ENCODE data around the gene UBAC2. TPM values are rescaled to one million over a fixed set of nuclear protein-coding genes. Genes with fewer than 3 reads are reported as not detected.

Gene UBAC2
- total and polyA plus RNA-seq, 2 of the 4 experiments (the other 2 are of a cell fraction), result 20.8 to 36.3 TPM

- Histone ChIP-seq H4K5ac (ENCODE audit: low read depth, low read length) (no peak overlapping the region), H3K9ac (ENCODE audit: low read depth, low read length) (no peak overlapping the region), H2BK20ac (ENCODE audit: low read depth, low read length) (no peak overlapping the region), H3K14ac (replicated peaks; ENCODE audit: low read depth, low read length) (no peak overlapping the region), H2BK120ac (ENCODE audit: low read depth, low read length) (no peak overlapping the region), H3K9me3 (ENCODE audit: control insufficient read depth, insufficient read depth, low read length) (no peaks in the 10 kb centered on the region), H3K18ac (ENCODE audit: low read depth, low read length) (no peak overlapping the region), H3K79me1 (ENCODE audit: low read depth in 1 of 2, low read length in 2 of 2) (peaks cover 3 to 9% of the 10 kb centered on the region in 2 experiments; a peak in 2 of 4 replicates), H4K8ac (ENCODE audit: low read depth in 2 of 2, low read length in 2 of 2) (no peak overlapping the region), H3K56ac (ENCODE audit: extremely low read depth, insufficient read depth, low read length) (no peak overlapping the region), H3K23ac (ENCODE audit: low read depth, low read length) (no peak overlapping the region), H3K27ac (ENCODE audit: insufficient read depth, low read length) (no peak overlapping the region), H3K4me2 (ENCODE audit: low read depth, low read length) (no peak overlapping the region), H3K4me3 (ENCODE audit: insufficient read depth, low read depth, low read length) (no peak overlapping the region), H3K4ac (ENCODE audit: low read depth, low read length) (no peak overlapping the region), H3K36me3 (ENCODE audit: control insufficient read depth, insufficient read depth, low read length) (no peaks in the 10 kb centered on the region; the same call in 1 of the 2 replicates), H4K91ac (ENCODE audit: insufficient read depth, low read depth, low read length) (no peak overlapping the region), H2BK5ac (ENCODE audit: low read depth, low read length, poor library complexity, severe bottlenecking) (no peak overlapping the region), H2AK5ac (ENCODE audit: low read depth, low read length) (no peak overlapping the region), H2AK9ac (replicated peaks; ENCODE audit: low read depth, low read length, poor library complexity) (no peak overlapping the region), H2BK15ac (ENCODE audit: low read depth, low read length) (no peak overlapping the region), H2AFZ (replicated peaks; ENCODE audit: low read length, poor library complexity) (no peak overlapping the region), H3K27me3 (ENCODE audit: control insufficient read depth, insufficient read depth, low read length) (no peaks in the 10 kb centered on the region), H3K9me1 (ENCODE audit: insufficient read depth, low read length) (no peaks in the 10 kb centered on the region), H4K20me1 (ENCODE audit: insufficient read depth, low read length) (no peaks in the 10 kb centered on the region), H3K4me1 (ENCODE audit: control insufficient read depth, insufficient read depth, low read length) (peaks cover 6% of the 10 kb centered on the region; the same call in 1 of the 2 replicates)
- no CpG with 5 or more reads among the region's 5 CpGs for WGBS, 2 experiments (ENCODE audit: extremely low coverage in 2 of 2, insufficient read length in 1 of 2)
- in situ Hi-C loops (cut with MboI; ENCODE audit: low sequenced_read_pairs) (no loop called here), dilution Hi-C loops (cut with HindIII; ENCODE audit: low sequenced_read_pairs, unreplicated experiment) (no loop called here), intact Hi-C loops (cut with micrococcal nuclease) (no loop called here)
- no TSS peak for BruUV-seq (replicated peaks)
- ATAC-seq (ENCODE audit: low read depth), result no peak
- ChIA-PET POLR2A (ENCODE audit: unreplicated experiment) (no interaction called here), CTCF (interaction anchor here (0.9 kb wide), 1 partner anchor 12 kb away, joined by 4 read pairs; no protein-coding TSS in a partner anchor)
- TF ChIP-seq MXI1 (IDR thresholded peaks at IDR 0.05; ENCODE audit: borderline replicate concordance, low read depth, low read length) (no peak), RFX5 (IDR thresholded peaks at IDR 0.05; ENCODE audit: low read depth, low read length) (no peak), CHD1 (IDR thresholded peaks at IDR 0.05; ENCODE audit: low read depth, low read length) (no peak), MAFK (IDR thresholded peaks at IDR 0.05; ENCODE audit: low read depth, low read length) (no peak), ELK1 (IDR thresholded peaks at IDR 0.05; ENCODE audit: borderline replicate concordance, low read depth, low read length) (no peak), NFE2L2 (IDR thresholded peaks at IDR 0.05; ENCODE audit: low read depth, low read length) (no peak), RAD21 (IDR thresholded peaks at IDR 0.05; ENCODE audit: low read length) (no peak), POLR2A (IDR thresholded peaks at IDR 0.05; ENCODE audit: low read depth, low read length) (no peak), MAZ (IDR thresholded peaks at IDR 0.05; ENCODE audit: borderline replicate concordance, low read depth, low read length) (no peak)
- DNase-seq, result no peak
These were observed 81.2 kb downstream of the UBAC2 start for GRCh38 chr13:99281811-99282263.

Data from IMR-90 (cell line).